HG02642 (cell line): ENCODE data around the gene MTUS2.

ENCODE experiments used
- ATAC-seq: cut with Tn5 transposase; IDR thresholded peaks from one replicate; pipeline ENCODE4 v1.9.1; 2021; ENCODE audit warnings: mild to moderate bottlenecking; ENCODE audit not compliant: unreplicated experiment, poor library complexity

The MTUS2 gene

GRCh38 chr13:29551214-29551613 is 731.1 kb downstream of the MTUS2 start:
- no peak for ATAC-seq
